HEK293 (cell line): ENCODE results near the gene METTL21A.

Source experiments
- CTCF ChIA-PET: fragments of 350-600 bp; formaldehyde crosslinking; extraction: SDS; loops from one replicate; lab custom pipeline; 2021; ENCODE audit warnings: antibody characterized with exemption; lab: Yijun Ruan, JAX
- POLR2A ChIA-PET: fragments of 300-600 bp; formaldehyde crosslinking; extraction: SDS; loops from one replicate; lab custom pipeline; 2020; ENCODE audit warnings: antibody characterized with exemption, inconsistent platforms; lab: Yijun Ruan, JAX
- H3K27ac ChIP-seq: fragments of 200-500 bp; sonication (Bioruptor generic); 2 replicates; pipeline ENCODE4 v1.5.1; 2014; ENCODE audit warnings: low read depth, low read length, control low read depth, inconsistent platforms; ENCODE audit errors: extremely low read depth
- H3K36me3 ChIP-seq, 2 experiments: fragments of 200-500 bp in 1 of 2; sonication (Bioruptor generic) in 1 of 2; 1 replicate in 1 of 2; 2 replicates in 1 of 2; pipeline ENCODE4 v1.5.1; 2014 to 2017; ENCODE audit warnings: inconsistent platforms in 2 of 2, low read length in 2 of 2; ENCODE audit not compliant: control insufficient read depth in 2 of 2, insufficient read depth in 1 of 2
- H3K4me1 ChIP-seq: fragments of 200-500 bp; sonication (Bioruptor generic); 2 replicates; pipeline ENCODE4 v1.5.1; 2014; ENCODE audit warnings: mild to moderate bottlenecking, low read length, inconsistent platforms; ENCODE audit not compliant: control insufficient read depth, insufficient read depth
- H3K4me3 ChIP-seq: 2 replicates; pipeline ENCODE4 v1.5.1; 2011; ENCODE audit warnings: low read depth, mild to moderate bottlenecking, control low read depth, low read length, moderate library complexity
- H3K9me3 ChIP-seq: fragments of 200-500 bp; sonication (Bioruptor generic); 2 replicates; pipeline ENCODE4 v1.5.1; 2014; ENCODE audit warnings: low read depth, low read length, inconsistent platforms; ENCODE audit not compliant: control insufficient read depth, insufficient read depth
- ELK4 ChIP-seq: IDR thresholded peaks from 2 replicates; pipeline ENCODE4 v1.6.1; 2011; ENCODE audit warnings: mild to moderate bottlenecking, low read depth, low read length, borderline replicate concordance
- HOXC10 ChIP-seq: sonication (generic); formaldehyde crosslinking; IDR thresholded peaks from 2 replicates; pipeline ENCODE4 v1.8.1; 2023; ENCODE audit warnings: mild to moderate bottlenecking, missing genetic modification reagents
- KLF16 ChIP-seq: fragments of 450-650 bp; formaldehyde crosslinking; IDR thresholded peaks from 2 replicates; pipeline ENCODE4 v1.5.1; 2017; ENCODE audit warnings: missing biosample characterization, missing genetic modification characterization
- MEIS1 ChIP-seq: sonication (generic); formaldehyde crosslinking; IDR thresholded peaks from 2 replicates; pipeline ENCODE4 v1.8.1; 2022; ENCODE audit warnings: missing genetic modification reagents, mild to moderate bottlenecking, borderline replicate concordance
- PATZ1 ChIP-seq: fragments of 450-650 bp; formaldehyde crosslinking; IDR thresholded peaks from 2 replicates; pipeline ENCODE4 v1.5.1; 2016; ENCODE audit warnings: missing biosample characterization, missing genetic modification characterization
- REPIN1 ChIP-seq: fragments of 450-650 bp; formaldehyde crosslinking; IDR thresholded peaks from 2 replicates; pipeline ENCODE4 v1.5.1; 2017; ENCODE audit warnings: missing biosample characterization, missing genetic modification characterization, low read depth
- ZBTB17 ChIP-seq: fragments of 450-650 bp; formaldehyde crosslinking; IDR thresholded peaks from 2 replicates; pipeline ENCODE4 v1.5.1; 2016; ENCODE audit warnings: missing biosample characterization, missing genetic modification characterization
- ZBTB8A ChIP-seq: fragments of 450-650 bp; formaldehyde crosslinking; IDR thresholded peaks from 2 replicates; pipeline ENCODE4 v1.5.1; 2016; ENCODE audit warnings: missing biosample characterization, missing genetic modification characterization
- ZNF157 ChIP-seq: fragments of 450-650 bp; formaldehyde crosslinking; IDR thresholded peaks from 2 replicates; pipeline ENCODE4 v1.5.1; 2016; ENCODE audit warnings: missing biosample characterization, missing genetic modification characterization
- ZNF23 ChIP-seq: fragments of 450-650 bp; formaldehyde crosslinking; IDR thresholded peaks from 2 replicates; pipeline ENCODE4 v1.5.1; 2016; ENCODE audit warnings: missing biosample characterization, missing genetic modification characterization, borderline replicate concordance
- ZNF350 ChIP-seq: fragments of 450-650 bp; formaldehyde crosslinking; IDR thresholded peaks from 2 replicates; pipeline ENCODE4 v1.5.0; 2017; ENCODE audit warnings: missing biosample characterization, mild to moderate bottlenecking, missing genetic modification characterization
- ZNF366 ChIP-seq: fragments of 450-650 bp; formaldehyde crosslinking; conservative IDR thresholded peaks from 2 replicates; pipeline ENCODE4 v1.5.1; 2016; ENCODE audit warnings: missing biosample characterization, missing genetic modification characterization
- ZNF544 ChIP-seq: fragments of 450-650 bp; formaldehyde crosslinking; IDR thresholded peaks from 2 replicates; pipeline ENCODE4 v1.5.0; 2017; ENCODE audit warnings: missing biosample characterization, missing genetic modification characterization
- ZNF664 ChIP-seq: fragments of 450-650 bp; formaldehyde crosslinking; IDR thresholded peaks from 2 replicates; pipeline ENCODE4 v1.5.1; 2016; ENCODE audit warnings: missing biosample characterization, missing genetic modification characterization
- ZNF776 ChIP-seq: fragments of 450-650 bp; formaldehyde crosslinking; IDR thresholded peaks from 2 replicates; pipeline ENCODE4 v1.5.0; 2017; ENCODE audit warnings: missing biosample characterization, missing genetic modification characterization, borderline replicate concordance
- ZSCAN30 ChIP-seq: fragments of 450-650 bp; IDR thresholded peaks from 2 replicates; pipeline ENCODE4 v1.5.1; 2018; ENCODE audit warnings: missing biosample characterization, mild to moderate bottlenecking, missing genetic modification characterization, moderate library complexity
- ZXDB ChIP-seq: fragments of 450-650 bp; formaldehyde crosslinking; IDR thresholded peaks from 2 replicates; pipeline ENCODE4 v1.5.1; 2016; ENCODE audit warnings: missing biosample characterization, missing genetic modification characterization
- TF ChIP-seq, protein P1 (sequence below): fragments of 450-650 bp; formaldehyde crosslinking; IDR thresholded peaks from 2 replicates; pipeline ENCODE4 v1.5.1; 2016; ENCODE audit warnings: missing biosample characterization, missing genetic modification characterization
- TF ChIP-seq, protein P2 (sequence below): fragments of 450-650 bp; formaldehyde crosslinking; IDR thresholded peaks from 2 replicates; pipeline ENCODE4 v1.5.1; 2017; ENCODE audit warnings: missing biosample characterization, mild to moderate bottlenecking, missing genetic modification characterization, moderate library complexity

Gene METTL21A

DNA sequence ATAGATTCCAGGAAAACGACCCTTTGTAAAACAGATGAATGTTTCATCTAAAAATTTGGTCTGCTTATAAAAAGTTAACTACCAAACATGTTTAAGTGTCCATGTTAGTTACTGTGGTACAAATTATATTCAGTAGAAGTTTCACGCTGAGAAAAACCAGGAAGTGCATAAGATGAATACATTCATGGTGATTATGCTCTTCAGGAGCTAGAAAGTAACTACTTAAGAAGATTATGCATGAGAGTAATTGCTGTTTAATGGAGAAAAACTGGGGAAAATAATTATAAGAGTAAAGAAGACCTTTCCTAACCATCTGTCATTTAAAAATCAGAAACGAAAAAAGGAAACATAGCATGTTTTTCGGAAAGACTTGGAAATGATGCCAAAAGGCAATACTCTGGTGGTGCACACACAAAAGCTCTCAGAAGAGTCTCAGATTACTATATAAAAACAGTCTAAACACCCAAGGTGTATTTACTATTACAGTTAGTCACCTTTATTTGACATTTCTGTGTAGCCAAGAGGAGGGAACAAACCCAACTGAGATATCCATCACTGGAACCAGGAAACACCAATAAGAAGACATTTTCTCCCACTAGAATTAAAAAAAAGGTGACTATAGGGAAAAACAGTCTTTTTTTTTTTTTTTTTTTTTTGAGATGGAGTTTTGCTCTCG lies 38.8 kb upstream of the METTL21A start (continued):
- no peak for TF ChIP-seq PATZ1 (tag by site-specific recombination)
- TF ChIP-seq ZBTB17 (tag by site-specific recombination) = peak; percentile 20; the same call in 1 of the 2 replicates
- TF ChIP-seq, protein P1, sequence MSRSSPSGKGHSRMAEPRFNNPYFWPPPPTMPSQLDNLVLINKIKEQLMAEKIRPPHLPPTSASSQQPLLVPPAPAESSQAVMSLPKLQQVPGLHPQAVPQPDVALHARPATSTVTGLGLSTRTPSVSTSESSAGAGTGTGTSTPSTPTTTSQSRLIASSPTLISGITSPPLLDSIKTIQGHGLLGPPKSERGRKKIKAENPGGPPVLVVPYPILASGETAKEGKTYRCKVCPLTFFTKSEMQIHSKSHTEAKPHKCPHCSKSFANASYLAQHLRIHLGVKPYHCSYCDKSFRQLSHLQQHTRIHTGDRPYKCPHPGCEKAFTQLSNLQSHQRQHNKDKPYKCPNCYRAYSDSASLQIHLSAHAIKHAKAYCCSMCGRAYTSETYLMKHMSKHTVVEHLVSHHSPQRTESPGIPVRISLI = 0 out of 2 replicates have a peak, but pooled peaks have one; percentile 25
- TF ChIP-seq KLF16 (tag by site-specific recombination) = no peak
- TF ChIP-seq ZBTB8A = no peak

DNA sequence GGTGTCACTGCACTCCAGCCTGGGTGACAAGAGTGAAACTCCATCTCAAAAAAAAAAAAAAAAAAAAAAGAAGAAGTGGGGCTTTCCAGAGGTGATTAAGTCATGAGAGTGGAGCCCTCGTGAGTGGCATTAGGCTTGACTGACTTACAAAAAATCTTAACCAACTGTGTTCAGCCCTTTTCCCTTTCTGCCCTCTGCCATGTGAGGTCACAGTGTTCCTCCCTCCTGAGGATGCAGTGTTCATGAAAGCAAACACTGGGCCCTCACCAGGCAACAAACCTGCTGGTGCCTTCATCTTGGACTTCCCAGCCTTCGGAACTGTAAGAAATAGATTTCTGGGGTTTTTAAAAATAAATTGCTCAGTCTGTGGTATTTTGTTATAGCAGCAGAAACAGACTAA lies 37.0 kb upstream of the METTL21A start:
- Histone ChIP-seq H3K36me3 (no peaks in the 10 kb centered on the region), H3K4me3 (no peak overlapping the region)
- CTCF ChIA-PET = no interaction called here
- POLR2A ChIA-PET = no interaction called here
- no peak for TF ChIP-seq ZNF157 (tag by site-specific recombination)
- TF ChIP-seq ELK4 = no peak
- no peak for TF ChIP-seq ZNF776 (tag by site-specific recombination)
- no peak for TF ChIP-seq ZNF664 (tag by site-specific recombination)
- no peak for TF ChIP-seq ZSCAN30 (tag by site-specific recombination)
- TF ChIP-seq MEIS1 = no peak
- no peak for TF ChIP-seq REPIN1 (tag by site-specific recombination)
- TF ChIP-seq ZNF544 (tag by site-specific recombination) = no peak
- TF ChIP-seq HOXC10 (CRISPR knock-in tag) = no peak
- TF ChIP-seq, protein P2, sequence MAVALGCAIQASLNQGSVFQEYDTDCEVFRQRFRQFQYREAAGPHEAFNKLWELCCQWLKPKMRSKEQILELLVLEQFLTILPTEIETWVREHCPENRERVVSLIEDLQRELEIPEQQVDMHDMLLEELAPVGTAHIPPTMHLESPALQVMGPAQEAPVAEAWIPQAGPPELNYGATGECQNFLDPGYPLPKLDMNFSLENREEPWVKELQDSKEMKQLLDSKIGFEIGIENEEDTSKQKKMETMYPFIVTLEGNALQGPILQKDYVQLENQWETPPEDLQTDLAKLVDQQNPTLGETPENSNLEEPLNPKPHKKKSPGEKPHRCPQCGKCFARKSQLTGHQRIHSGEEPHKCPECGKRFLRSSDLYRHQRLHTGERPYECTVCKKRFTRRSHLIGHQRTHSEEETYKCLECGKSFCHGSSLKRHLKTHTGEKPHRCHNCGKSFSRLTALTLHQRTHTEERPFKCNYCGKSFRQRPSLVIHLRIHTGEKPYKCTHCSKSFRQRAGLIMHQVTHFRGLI (tag by site-specific recombination) = no peak
- TF ChIP-seq, all 188 proteins: peak for 0
- H3K9me3 ChIP-seq = no peaks in the 10 kb centered on the region
- H3K27ac ChIP-seq = no peak overlapping the region
- peaks cover 2% of the 10 kb centered on the region; the same call in 1 of the 2 replicates for H3K4me1 ChIP-seq

GRCh38 chr2:207660994-207661393 lies 35.8 kb upstream of the METTL21A start:
- H3K9me3 ChIP-seq = no peaks in the 10 kb centered on the region
- no peaks in the 10 kb centered on the region for H3K36me3 ChIP-seq
- ChIA-PET POLR2A (interaction anchor here (1.0 kb wide), 1 partner anchor 51 kb away, joined by 3 read pairs; the partner anchor contains the start of gene CCNYL1), CTCF (no interaction called here)
- H3K4me1 ChIP-seq = peaks cover 2% of the 10 kb centered on the region; the same call in 1 of the 2 replicates
- no peak overlapping the region for H3K27ac ChIP-seq
- no peak overlapping the region for H3K4me3 ChIP-seq
- TF ChIP-seq ZNF350 (tag by site-specific recombination) = no peak
- no peak for TF ChIP-seq ZXDB
- TF ChIP-seq ZNF23 (tag by site-specific recombination) = no peak
- no peak for TF ChIP-seq ZNF366 (tag by site-specific recombination)
